ENCODE measurements around the gene CELF2.

DNA sequence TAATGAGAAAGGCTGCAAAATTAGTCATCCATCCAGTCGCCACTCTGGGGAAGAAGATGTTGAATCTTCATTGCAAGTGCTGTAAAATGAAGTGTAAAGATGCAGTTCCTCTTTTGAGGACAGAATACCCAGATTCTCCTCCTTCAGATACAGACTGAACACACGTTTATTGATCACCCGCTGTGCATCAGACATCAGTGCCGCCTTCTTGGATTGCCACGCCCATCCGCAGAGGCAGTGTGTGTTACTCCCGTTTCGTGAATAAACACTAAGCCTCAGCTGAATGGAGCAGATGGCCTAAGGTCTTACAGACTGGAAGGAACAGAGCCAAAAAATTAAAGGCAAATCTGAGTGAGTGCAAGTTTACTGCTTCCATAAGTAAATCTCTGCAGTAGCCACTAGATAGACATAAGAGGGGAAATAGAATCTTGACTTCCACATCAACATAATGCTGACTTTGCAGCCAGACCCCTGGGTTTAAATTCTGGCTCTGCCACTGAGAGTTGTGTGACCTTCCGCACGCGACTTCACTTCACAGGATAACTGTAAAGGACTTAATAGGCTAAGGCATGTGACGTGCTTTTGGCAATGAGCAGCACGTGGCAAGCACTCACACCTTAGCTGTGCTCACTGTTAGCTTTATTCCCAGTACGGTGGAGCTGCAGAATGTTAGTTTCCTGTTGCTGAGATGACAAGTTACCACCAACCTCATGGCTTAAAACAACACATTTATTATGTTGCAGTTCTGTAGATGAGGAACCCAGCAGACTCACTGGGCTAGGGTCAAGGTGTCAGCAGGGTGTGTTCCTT lies 285.9 kb downstream of the CELF2 start:
- TF ChIP-seq, protein P1, sequence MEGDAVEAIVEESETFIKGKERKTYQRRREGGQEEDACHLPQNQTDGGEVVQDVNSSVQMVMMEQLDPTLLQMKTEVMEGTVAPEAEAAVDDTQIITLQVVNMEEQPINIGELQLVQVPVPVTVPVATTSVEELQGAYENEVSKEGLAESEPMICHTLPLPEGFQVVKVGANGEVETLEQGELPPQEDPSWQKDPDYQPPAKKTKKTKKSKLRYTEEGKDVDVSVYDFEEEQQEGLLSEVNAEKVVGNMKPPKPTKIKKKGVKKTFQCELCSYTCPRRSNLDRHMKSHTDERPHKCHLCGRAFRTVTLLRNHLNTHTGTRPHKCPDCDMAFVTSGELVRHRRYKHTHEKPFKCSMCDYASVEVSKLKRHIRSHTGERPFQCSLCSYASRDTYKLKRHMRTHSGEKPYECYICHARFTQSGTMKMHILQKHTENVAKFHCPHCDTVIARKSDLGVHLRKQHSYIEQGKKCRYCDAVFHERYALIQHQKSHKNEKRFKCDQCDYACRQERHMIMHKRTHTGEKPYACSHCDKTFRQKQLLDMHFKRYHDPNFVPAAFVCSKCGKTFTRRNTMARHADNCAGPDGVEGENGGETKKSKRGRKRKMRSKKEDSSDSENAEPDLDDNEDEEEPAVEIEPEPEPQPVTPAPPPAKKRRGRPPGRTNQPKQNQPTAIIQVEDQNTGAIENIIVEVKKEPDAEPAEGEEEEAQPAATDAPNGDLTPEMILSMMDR (IDR thresholded peaks at IDR 0.05; ENCODE audit: low read depth, low read length), result no peak
- TF ChIP-seq, protein P2, sequence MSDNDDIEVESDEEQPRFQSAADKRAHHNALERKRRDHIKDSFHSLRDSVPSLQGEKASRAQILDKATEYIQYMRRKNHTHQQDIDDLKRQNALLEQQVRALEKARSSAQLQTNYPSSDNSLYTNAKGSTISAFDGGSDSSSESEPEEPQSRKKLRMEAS (IDR thresholded peaks at IDR 0.05; ENCODE audit: low read depth, low read length), result no peak
- no peak for TF ChIP-seq POLR2A (IDR thresholded peaks at IDR 0.05; ENCODE audit: extremely low read depth, insufficient read length)
- no peak for TF ChIP-seq MYC (IDR thresholded peaks at IDR 0.05; ENCODE audit: low read depth, low read length)

Data from NB4 (cell line).